ENCODE measurements around the gene NRBF2. TPM values are rescaled to one million over a fixed set of nuclear protein-coding genes. Genes with fewer than 3 reads are reported as not detected.

Gene NRBF2
- total and polyA plus RNA-seq, 9 of the 15 experiments (the other 6 are each of a cell fraction or from before 2014, with no cell fraction given), result 20.8 to 52.1 (median 30.5) TPM

DNA sequence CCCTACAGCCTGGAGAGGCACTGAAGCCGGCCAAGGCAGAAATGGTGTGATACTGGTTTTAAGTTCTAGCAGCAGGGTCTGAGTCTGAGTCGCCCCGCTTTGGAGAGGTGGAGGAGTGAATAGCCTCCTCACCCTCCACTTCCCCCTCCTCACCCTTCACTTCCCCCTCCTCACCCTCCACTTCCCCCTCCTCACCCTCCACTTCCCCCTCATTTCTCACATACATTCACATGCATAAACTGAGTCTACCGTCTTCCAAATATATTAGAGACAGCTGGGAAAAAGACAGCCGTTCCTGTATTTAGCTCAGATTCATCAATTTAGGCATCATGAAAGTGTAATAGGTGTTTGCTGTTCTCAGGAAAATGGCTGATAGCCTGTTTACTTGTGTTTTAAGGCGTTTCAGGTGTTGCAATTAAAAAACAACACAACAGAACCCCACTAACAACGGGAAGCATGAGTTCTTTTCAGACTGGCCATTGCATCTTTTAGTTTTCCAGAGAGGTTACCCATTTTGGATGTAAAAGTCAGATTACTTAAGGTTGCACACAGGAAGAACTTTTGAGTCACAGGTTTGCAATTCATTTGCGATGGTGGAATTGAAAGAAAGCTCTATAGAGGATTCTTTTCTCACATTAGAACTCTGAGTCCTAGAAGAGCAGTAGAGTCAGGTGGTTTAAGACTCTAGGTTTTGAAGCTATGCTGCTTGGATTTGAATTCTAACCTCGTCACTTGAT is 861 bp downstream of the NRBF2 start (continued):
- TF ChIP-seq, protein P1, sequence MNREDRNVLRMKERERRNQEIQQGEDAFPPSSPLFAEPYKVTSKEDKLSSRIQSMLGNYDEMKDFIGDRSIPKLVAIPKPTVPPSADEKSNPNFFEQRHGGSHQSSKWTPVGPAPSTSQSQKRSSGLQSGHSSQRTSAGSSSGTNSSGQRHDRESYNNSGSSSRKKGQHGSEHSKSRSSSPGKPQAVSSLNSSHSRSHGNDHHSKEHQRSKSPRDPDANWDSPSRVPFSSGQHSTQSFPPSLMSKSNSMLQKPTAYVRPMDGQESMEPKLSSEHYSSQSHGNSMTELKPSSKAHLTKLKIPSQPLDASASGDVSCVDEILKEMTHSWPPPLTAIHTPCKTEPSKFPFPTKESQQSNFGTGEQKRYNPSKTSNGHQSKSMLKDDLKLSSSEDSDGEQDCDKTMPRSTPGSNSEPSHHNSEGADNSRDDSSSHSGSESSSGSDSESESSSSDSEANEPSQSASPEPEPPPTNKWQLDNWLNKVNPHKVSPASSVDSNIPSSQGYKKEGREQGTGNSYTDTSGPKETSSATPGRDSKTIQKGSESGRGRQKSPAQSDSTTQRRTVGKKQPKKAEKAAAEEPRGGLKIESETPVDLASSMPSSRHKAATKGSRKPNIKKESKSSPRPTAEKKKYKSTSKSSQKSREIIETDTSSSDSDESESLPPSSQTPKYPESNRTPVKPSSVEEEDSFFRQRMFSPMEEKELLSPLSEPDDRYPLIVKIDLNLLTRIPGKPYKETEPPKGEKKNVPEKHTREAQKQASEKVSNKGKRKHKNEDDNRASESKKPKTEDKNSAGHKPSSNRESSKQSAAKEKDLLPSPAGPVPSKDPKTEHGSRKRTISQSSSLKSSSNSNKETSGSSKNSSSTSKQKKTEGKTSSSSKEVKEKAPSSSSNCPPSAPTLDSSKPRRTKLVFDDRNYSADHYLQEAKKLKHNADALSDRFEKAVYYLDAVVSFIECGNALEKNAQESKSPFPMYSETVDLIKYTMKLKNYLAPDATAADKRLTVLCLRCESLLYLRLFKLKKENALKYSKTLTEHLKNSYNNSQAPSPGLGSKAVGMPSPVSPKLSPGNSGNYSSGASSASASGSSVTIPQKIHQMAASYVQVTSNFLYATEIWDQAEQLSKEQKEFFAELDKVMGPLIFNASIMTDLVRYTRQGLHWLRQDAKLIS (CRISPR knock-in tag; IDR thresholded peaks at IDR 0.05), result no peak
- TF ChIP-seq TRIM28 (IDR thresholded peaks at IDR 0.05), result no peak
- TF ChIP-seq RFX5 (IDR thresholded peaks at IDR 0.05; ENCODE audit: low read depth, low read length), result no peak
- TF ChIP-seq FOXJ2 (tag; IDR thresholded peaks at IDR 0.05), result peak; percentile 36; the same call in 1 of the 2 replicates
- TF ChIP-seq ATF6 (CRISPR knock-in tag; IDR thresholded peaks at IDR 0.05), result no peak
- TF ChIP-seq, protein P2, sequence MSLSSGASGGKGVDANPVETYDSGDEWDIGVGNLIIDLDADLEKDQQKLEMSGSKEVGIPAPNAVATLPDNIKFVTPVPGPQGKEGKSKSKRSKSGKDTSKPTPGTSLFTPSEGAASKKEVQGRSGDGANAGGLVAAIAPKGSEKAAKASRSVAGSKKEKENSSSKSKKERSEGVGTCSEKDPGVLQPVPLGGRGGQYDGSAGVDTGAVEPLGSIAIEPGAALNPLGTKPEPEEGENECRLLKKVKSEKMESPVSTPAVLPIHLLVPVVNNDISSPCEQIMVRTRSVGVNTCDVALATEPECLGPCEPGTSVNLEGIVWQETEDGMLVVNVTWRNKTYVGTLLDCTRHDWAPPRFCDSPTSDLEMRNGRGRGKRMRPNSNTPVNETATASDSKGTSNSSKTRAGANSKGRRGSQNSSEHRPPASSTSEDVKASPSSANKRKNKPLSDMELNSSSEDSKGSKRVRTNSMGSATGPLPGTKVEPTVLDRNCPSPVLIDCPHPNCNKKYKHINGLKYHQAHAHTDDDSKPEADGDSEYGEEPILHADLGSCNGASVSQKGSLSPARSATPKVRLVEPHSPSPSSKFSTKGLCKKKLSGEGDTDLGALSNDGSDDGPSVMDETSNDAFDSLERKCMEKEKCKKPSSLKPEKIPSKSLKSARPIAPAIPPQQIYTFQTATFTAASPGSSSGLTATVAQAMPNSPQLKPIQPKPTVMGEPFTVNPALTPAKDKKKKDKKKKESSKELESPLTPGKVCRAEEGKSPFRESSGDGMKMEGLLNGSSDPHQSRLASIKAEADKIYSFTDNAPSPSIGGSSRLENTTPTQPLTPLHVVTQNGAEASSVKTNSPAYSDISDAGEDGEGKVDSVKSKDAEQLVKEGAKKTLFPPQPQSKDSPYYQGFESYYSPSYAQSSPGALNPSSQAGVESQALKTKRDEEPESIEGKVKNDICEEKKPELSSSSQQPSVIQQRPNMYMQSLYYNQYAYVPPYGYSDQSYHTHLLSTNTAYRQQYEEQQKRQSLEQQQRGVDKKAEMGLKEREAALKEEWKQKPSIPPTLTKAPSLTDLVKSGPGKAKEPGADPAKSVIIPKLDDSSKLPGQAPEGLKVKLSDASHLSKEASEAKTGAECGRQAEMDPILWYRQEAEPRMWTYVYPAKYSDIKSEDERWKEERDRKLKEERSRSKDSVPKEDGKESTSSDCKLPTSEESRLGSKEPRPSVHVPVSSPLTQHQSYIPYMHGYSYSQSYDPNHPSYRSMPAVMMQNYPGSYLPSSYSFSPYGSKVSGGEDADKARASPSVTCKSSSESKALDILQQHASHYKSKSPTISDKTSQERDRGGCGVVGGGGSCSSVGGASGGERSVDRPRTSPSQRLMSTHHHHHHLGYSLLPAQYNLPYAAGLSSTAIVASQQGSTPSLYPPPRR (CRISPR knock-in tag; IDR thresholded peaks at IDR 0.05; ENCODE audit: borderline replicate concordance), result no peak
- no peak for TF ChIP-seq TFAM (CRISPR knock-in tag; conservative IDR thresholded peaks at IDR 0.05)
